Activated CD8-positive, alpha-beta memory T cell treated with anti-CD3 and anti-CD28 coated beads for 4 hours (primary cell): ENCODE results near the gene ATP6V0C.
A peak's percentile ranks its signal among the peaks of the same experiment; 100 is the strongest.
"Not testable (repeated sequence)": the region's sequence is repeated elsewhere in the genome, so short reads cannot be mapped to it uniquely, and the experiment has no call there.

Source experiments
- DNase-seq, 2 donors: peaks; one replicate each; pipeline ENCODE4 v3.0.0-alpha.2; 2020; ENCODE audit warnings: low read depth in 2 of 2

The ATP6V0C gene

DNA sequence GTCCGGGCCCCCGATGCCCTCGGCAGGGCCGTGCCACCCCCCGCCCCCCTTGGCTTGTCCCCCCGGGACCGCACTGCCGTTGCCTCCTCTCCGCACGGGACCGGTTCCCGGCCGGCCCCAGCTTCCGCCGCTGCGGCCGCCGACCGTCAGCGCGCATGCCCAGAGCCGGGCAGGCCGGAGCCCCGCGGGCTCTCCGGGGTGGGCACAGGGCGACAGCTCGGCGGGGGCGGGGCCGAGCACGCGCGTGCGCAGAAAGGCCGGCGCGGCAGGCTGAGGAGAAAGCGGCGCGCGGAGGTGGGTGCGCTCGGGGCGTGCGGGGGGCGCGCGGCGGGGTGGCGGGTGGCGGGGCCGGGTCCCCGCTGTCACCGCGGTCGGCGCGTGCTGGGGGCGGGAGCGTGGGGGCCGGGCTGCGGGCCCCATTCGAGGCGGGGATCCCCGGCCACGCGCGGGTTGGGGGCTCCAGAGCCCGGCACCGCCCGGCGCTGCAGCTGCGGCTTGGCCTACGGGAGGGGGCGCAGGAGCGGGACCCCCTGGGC is 38.8 kb upstream of the ATP6V0C start, which contains the start of gene TBC1D24:
Gene TBC1D24, plus strand, starts transcription at position 251 of the 536 bp plus-strand sequence. CDS start 21,022 bp downstream, outside the sequence.
- DNase-seq = peak; percentile 60 to 75

DNA sequence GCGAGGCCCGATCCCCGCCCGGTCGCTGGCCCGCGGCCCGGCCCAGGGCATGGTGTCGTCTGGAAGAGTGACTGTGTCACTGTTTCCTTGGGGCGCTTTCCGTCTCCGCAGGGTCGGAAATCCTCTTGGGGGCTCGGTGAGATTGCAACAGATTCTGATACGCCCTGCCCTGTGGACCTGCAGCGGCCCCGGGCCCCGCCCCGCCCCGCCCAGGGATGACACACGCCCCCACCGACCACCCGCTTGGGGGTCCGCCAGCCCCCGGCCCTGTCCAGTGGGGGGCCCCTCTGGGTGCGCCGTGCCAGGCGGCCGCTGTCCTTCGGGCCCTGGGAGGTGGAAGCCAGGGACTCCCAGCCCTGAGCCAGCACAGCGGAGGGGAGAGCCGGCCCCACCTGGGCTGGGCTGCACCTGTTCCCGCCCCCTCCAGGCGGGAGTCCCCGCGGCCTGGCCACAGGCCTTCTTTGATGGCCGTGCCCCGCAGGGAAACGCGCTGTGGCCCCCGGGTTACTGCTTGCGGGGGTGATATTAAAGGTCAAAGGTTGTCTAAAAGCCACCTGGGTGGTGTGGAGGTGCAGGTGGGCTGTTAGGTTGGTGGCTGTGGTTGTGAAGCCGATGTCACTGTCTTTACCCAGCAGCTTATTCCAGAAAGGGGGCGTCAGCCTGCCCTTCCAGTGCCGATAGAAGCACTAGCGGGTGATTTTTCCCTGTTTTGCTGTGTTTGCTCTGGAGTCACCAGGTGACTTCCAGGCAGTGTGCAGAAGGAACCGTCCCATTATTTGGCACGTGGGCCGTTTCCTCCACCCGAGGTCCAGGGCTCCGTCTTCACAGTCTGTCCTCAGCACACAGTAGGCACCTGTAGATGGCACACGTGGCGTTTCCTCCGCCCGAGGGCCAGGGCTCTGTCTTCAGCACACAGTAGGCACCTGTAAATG is 38.1 kb upstream of the ATP6V0C start:
- DNase-seq = peak in 1 of 2 donors; percentile 21

- no peak for DNase-seq
These were observed 37.4 kb upstream of the ATP6V0C start for GRCh38 chr16:2476345-2476720.

GRCh38 chr16:2476741-2477140 is 37.0 kb upstream of the ATP6V0C start:
- DNase-seq = no peak

- no peak for DNase-seq
These were observed 36.4 kb upstream of the ATP6V0C start for GRCh38 chr16:2477327-2477726.

GRCh38 chr16:2478279-2478678 is 35.5 kb upstream of the ATP6V0C start:
- no peak for DNase-seq

GRCh38 chr16:2479996-2480395 is 33.8 kb upstream of the ATP6V0C start:
- DNase-seq = not testable (repeated sequence)

GRCh38 chr16:2480948-2481347 is 32.8 kb upstream of the ATP6V0C start:
- DNase-seq = no peak

DNA sequence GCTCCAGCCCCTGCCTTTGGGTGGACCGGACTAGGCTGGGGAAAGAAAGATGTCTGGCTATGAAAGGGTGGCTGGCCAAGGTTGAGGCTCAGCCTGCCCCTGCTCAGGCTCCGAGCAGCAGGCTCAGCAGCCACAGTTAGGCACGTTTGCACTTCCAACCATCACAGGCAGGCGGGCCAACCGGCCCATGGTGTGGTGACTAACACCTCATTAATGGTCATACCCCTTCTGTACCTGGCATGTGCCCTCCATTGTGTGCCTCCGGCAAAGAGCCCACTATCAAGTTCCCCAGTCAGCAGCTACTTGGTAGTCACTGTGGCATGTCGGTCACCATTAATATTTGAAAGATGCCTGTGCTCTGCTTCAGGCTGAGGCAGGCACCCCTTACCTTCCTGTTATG is 32.1 kb upstream of the ATP6V0C start:
- DNase-seq = no peak

GRCh38 chr16:2482249-2482648 is 31.5 kb upstream of the ATP6V0C start:
- no peak for DNase-seq

DNA sequence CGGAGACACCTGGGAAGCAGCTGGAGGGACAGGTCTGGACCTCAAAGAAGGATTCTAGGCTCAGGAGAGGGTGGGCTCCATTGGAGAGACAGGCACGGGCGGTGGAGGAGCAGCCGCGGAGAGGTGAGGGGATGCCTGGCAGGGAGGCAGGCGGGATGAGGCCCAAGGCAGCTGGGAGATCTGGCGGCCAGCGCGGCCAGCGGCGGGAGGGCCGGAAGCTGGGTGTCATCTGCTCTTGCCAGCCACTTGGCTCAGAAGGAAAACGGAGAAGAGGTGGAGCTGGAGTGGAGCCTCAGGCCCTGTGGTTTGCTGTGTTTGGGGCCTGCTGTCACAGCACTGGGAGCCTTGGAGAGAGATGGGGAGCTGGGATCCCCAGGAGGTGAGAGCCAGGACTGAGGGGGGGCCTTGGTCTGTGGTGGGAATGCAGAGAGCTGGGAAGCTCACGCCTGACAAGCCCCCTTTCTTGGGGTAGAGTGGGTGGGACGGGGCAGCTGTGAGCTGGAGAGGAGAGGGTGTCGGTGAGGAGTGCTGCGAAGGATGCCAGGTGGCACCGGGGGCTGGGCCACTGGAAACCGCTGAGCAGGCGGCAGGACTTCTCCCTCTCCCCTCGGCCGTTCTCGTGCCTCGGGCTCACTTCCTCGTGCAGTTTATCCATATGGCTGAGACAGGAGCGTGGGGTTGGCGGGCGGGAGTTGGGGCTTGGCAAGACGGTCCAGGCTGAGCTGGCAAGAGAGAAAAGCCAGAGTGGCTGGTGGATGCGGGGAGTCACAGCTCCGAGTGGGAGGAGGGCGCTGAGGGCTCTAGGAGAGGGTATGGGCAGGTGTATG is 30.8 kb upstream of the ATP6V0C start:
- no peak for DNase-seq

GRCh38 chr16:2483939-2484897 is 29.5 kb upstream of the ATP6V0C start:
- no peak for DNase-seq

DNA sequence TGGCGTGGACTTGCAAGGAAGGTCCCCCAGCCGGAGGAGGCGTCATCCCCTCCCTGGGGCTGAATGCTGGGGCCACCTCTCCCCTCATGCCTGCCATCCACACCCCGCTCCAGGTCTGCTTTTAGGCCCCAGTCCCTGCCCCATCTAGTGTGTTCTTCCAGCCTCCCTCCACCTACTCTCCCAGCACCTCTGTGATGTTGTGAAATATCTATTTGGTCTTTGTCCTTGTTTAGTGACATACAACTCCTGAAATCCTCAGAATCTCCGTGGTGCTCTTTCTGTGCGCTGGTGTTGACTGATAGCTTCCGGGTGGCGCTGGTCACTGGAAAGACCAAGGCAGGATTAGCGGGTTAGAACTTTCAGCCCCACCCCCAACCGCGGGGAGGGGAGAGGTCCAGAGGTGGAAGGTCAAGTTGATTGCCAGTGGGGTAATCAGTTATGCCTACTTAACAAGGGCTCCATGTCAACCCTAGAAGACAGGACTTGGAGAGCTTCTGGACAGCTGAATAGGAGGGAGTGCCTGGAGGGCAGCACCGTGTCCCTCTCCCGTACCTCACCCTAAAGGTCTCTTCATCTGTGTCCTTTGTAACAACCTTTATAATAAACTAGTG is 28.7 kb upstream of the ATP6V0C start:
- DNase-seq = no peak

DNA sequence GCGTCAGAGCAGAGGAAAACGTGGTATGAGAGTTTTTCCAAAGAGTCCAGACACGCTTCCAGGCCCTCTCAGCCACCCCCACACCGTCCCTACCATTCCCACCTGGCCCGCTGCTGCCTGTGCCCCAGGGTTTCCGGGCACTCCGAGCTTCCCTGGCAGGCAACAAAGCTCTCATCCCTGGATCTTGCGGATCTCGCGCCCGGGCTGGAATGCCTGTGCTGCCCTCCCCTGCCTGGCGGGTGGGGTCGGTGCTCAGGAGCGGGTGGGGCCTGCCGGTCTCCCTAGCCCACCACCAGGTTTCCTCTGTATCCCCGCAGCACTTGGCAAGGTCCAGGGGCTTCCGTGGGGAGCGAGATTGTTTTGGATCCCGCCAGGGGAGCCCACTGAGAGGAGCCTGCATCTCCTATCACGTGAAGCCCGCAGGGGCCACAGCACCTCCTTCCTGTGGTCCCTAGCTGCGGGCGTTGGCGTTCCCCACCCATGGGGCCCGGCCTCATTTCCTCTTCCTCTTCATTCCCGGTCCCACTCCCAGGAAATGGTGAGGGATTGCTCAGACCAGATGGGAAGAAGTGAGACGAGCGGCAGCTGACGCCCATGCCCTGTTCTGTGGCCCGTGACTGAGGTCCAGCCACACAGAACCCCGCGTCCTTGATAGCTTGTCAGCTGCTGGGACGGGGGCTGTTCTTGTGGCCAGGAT is 27.8 kb upstream of the ATP6V0C start:
- no peak for DNase-seq

DNA sequence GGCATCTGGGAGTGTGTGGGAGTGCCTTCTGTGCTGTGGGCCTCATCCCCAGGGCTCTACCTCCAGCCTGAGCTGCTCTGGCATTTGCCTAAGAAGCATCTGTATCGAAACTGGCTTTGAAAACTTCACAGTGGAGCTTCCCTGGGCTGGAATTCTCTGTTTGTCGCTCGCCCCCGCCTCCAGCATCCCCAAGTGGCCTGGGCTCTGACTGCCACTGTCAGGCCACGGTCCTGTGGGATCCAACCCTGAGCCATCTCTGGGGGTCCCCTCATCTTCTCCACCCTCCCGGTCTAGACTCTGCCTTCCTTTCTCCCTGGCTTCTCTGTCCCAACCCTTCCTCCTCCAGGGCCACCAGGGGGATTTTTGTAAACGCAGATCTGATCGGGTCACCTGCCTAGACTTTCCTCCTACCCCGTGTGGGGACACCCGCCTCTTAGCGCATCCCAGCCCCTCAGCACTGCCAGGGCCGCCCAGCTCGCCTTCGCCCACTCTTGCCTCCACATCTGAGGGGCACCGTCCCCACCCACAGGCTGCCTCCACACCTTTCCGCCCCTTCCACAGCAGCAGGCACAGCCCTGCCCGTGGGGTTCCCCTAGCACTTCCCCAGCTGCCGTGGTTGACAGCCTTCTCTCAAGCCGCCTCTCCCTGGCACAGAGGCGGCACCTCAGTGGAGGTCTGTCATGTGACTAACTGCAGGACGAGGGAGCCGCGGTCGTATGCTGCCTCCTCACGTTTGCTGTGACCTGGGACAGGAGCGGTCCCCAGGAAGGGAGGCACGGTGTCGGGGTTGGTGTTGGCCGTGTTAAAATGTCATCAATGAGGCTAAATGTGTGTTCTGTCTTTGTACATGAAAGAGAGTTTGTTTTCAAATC is 26.9 kb upstream of the ATP6V0C start:
- peak; percentile 60 to 75 for DNase-seq

- DNase-seq = no peak
These were observed 26.3 kb upstream of the ATP6V0C start for GRCh38 chr16:2487517-2487842.

GRCh38 chr16:2487903-2488531 is 25.7 kb upstream of the ATP6V0C start:
- no peak for DNase-seq

- DNase-seq = no peak
These were observed 24.2 kb upstream of the ATP6V0C start for GRCh38 chr16:2489581-2489980.
